Muscle of leg (tissue), 11 donors: ENCODE measurements around the gene NPEPL1. TPM values are rescaled to one million over a fixed set of nuclear protein-coding genes. Genes with fewer than 3 reads are reported as not detected.
"Not testable (repeated sequence)": the region's sequence is repeated elsewhere in the genome, so short reads cannot be mapped to it uniquely, and the experiment has no call there.

Experiments used
- DNase-seq: peaks from one replicate; pipeline ENCODE4 v3.0.0; 2013
- H3K27ac ChIP-seq: one replicate; pipeline ENCODE4 v1.5.1; 2013; ENCODE audit warnings: mild to moderate bottlenecking, low read length, control low read depth
- H3K27me3 ChIP-seq: one replicate; pipeline ENCODE4 v1.6.1; 2013; ENCODE audit warnings: low read length; ENCODE audit not compliant: control insufficient read depth, insufficient read depth
- H3K36me3 ChIP-seq: one replicate; pipeline ENCODE4 v1.6.1; 2013; ENCODE audit warnings: low read length; ENCODE audit not compliant: control insufficient read depth, insufficient read depth
- H3K4me1 ChIP-seq: one replicate; pipeline ENCODE4 v1.6.1; 2013; ENCODE audit warnings: low read length; ENCODE audit not compliant: control insufficient read depth, insufficient read depth
- H3K4me3 ChIP-seq: one replicate; pipeline ENCODE4 v1.5.1; 2013; ENCODE audit warnings: low read length, control low read depth
- H3K9me3 ChIP-seq: replicated peaks from 2 replicates; pipeline ENCODE4 v1.6.1; 2013; ENCODE audit warnings: low read depth, low read length; ENCODE audit not compliant: control insufficient read depth
- WGBS: methylation state at CpG from one replicate; pipeline ENCODE4 v1.1.5; 2013; ENCODE audit warnings: missing lambda C conversion rate; ENCODE audit not compliant: insufficient coverage; 5-methylcytosine and 5-hydroxymethylcytosine counted together
- polyA plus RNA-seq, 8 donors: library from polyadenylated mRNA; unstranded; fragments of 120-200 nt; gene quantifications; one replicate each; pipeline versions ENCODE4 v1.2.1 to v1.2.3, GENCODE V29; 2013; ENCODE audit warnings: inconsistent platforms in 1 of 8, low replicate concordance in 1 of 8; ENCODE audit not compliant: insufficient read length in 8 of 8, insufficient read depth in 1 of 8
- total RNA-seq: library from RNA; stranded (reverse); fragments of 120-200 nt; gene quantifications from one replicate; pipeline ENCODE4 v1.2.4, GENCODE V29; 2013

Gene NPEPL1
- total and polyA plus RNA-seq, 9 donors = 22.3 to 60.5 (median 42.1) TPM

GRCh38 chr20:58755062-58755697 lies 62.6 kb downstream of the NPEPL1 start:
- Histone ChIP-seq H3K27me3 (peaks cover 7% of the 10 kb centered on the region), H3K27ac (peak overlapping the region; percentile 97), H3K36me3 (no peaks in the 10 kb centered on the region), H3K4me1 (peaks cover 17% of the 10 kb centered on the region), H3K4me3 (no peak overlapping the region), H3K9me3 (no peaks in the 10 kb centered on the region)
- no peak for DNase-seq
- 77% methylated on average over 7 of the region's 18 CpGs for WGBS

GRCh38 chr20:58755766-58756449 lies 63.3 kb downstream of the NPEPL1 start:
- Histone ChIP-seq H3K27ac (peak overlapping the region; percentile 97), H3K36me3 (no peaks in the 10 kb centered on the region), H3K4me1 (peaks cover 17% of the 10 kb centered on the region), H3K9me3 (no peaks in the 10 kb centered on the region), H3K27me3 (peaks cover 7% of the 10 kb centered on the region), H3K4me3 (no peak overlapping the region)
- 27% methylated on average over 26 of the region's 28 CpGs for WGBS
- peak; percentile 97 for DNase-seq

GRCh38 chr20:58756450-58756775 lies 63.8 kb downstream of the NPEPL1 start:
- WGBS = no CpG with 5 or more reads among the region's 7 CpGs
- Histone ChIP-seq H3K4me3 (no peak overlapping the region), H3K4me1 (peaks cover 17% of the 10 kb centered on the region), H3K27ac (peak overlapping the region; percentile 97), H3K27me3 (peaks cover 7% of the 10 kb centered on the region), H3K9me3 (no peaks in the 10 kb centered on the region), H3K36me3 (no peaks in the 10 kb centered on the region)
- DNase-seq = peak; percentile 89

DNA sequence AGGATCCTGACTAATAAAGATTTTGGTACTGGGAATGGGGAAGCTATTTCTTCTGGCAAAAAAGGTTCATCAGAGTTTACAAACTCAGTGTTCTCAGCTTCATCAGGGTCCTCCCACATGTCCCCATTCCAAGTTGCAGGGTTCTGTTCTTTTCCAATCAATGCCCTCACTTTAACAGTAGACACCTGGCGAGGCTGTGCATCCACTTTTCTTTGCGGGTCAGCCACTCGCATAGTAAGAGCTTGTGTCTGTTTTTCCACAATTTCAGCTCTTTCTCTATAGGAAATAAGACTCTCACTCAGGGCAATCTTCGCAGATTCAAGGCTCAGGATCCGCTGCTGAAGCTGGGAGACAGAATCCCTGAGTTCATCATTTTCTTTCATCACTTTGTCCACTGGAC lies 65.0 kb downstream of the NPEPL1 start:
- H3K4me1 ChIP-seq = peaks cover 17% of the 10 kb centered on the region
- WGBS = 95% methylated on average over 3 of the region's 5 CpGs
- peaks cover 12% of the 10 kb centered on the region for H3K27me3 ChIP-seq
- H3K36me3 ChIP-seq, H3K4me3 ChIP-seq, H3K9me3 ChIP-seq, H3K27ac ChIP-seq, DNase-seq: not testable (repeated sequence)

DNA sequence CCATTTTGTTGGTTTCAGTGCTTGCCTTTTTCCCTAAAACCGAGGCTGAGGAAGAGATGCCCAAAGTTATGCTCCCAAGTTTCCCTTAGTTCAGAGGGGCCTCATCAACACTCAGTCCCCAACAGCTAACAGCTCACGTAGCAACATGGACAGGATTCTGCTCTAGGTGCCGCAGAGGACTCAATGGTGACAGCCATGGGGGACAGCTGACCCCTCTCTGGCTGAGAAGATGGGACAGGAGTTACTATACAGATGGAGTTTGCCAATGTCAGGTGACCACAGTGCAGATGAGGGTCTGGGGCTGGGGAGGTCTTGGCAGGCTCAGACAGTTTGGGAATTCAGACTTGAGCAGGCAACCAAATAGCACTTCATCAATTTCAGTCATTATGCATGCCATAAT lies 67.3 kb downstream of the NPEPL1 start:
- Histone ChIP-seq H3K36me3 (no peaks in the 10 kb centered on the region), H3K4me3 (no peak overlapping the region), H3K9me3 (peaks cover 7% of the 10 kb centered on the region), H3K27me3 (peaks cover 11% of the 10 kb centered on the region), H3K27ac (no peak overlapping the region), H3K4me1 (peaks cover 16% of the 10 kb centered on the region)
- WGBS = 94% methylated on average over 2 of the region's 3 CpGs
- no peak for DNase-seq

DNA sequence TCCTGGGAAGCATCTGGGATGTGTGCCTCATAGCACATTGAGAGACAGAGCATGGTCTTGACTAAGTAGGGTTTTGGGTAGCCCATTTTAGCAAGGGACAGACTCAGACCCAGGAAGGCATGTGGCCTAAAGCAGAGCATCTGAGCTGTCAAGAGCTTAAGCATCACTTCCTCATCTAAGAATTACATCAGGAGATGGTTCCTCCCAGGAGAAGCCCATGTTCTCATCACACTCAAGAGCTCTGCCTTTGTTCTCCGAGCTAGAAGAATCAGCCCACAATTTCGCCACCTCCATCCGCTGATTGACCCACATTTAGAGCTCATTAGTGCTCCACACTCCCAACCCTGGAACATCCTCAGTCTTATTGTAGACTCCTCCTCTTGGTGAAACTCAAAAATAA lies 68.3 kb downstream of the NPEPL1 start:
- peaks cover 7% of the 10 kb centered on the region for H3K4me1 ChIP-seq
- H3K36me3 ChIP-seq = no peaks in the 10 kb centered on the region
- no peak overlapping the region for H3K4me3 ChIP-seq
- no peak overlapping the region for H3K27ac ChIP-seq
- peaks cover 7% of the 10 kb centered on the region for H3K9me3 ChIP-seq
- H3K27me3 ChIP-seq = peaks cover 7% of the 10 kb centered on the region
- 50% methylated on average over 1 of the region's 3 CpGs for WGBS
- no peak for DNase-seq

DNA sequence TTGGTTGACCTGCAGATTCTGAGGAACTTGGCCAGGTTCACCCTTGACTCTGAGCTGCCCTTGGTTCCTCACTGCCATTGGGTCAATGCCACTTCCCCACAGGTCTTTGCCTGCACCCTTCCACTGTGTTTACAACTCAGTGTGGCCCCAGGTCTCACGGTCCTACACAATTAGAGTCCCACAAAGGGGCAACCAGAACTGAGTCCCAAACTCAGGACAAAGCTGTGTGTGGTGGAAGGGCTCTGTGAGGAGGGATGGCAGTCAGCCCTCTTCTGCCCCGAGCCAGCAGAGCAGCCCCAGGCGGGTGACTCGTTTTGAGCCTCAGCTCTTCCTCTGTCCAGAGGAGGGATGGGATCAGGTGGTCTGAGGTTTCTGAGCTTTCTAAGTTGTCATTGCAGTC lies 69.5 kb downstream of the NPEPL1 start:
- DNase-seq = no peak
- H3K4me3 ChIP-seq = no peak overlapping the region
- 95% methylated on average over 3 of the region's 4 CpGs for WGBS

GRCh38 chr20:58763076-58763475 lies 70.5 kb downstream of the NPEPL1 start:
- no CpG with 5 or more reads among the region's 7 CpGs for WGBS
- H3K4me1 ChIP-seq = no peaks in the 10 kb centered on the region
- H3K27me3 ChIP-seq = peaks cover 7% of the 10 kb centered on the region
- DNase-seq = no peak
- peaks cover 7% of the 10 kb centered on the region for H3K9me3 ChIP-seq
- H3K27ac ChIP-seq = no peak overlapping the region
- H3K4me3 ChIP-seq = no peak overlapping the region
- no peaks in the 10 kb centered on the region for H3K36me3 ChIP-seq

More for the DNA sequence above, 69.5 kb downstream of the NPEPL1 start:
- H3K4me1 ChIP-seq = no peaks in the 10 kb centered on the region
- no peaks in the 10 kb centered on the region for H3K36me3 ChIP-seq
- peaks cover 7% of the 10 kb centered on the region for H3K27me3 ChIP-seq
- H3K27ac ChIP-seq = no peak overlapping the region
- H3K9me3 ChIP-seq = peaks cover 7% of the 10 kb centered on the region

Other genes with a start within 250 kb of the NPEPL1 start
- 2.1 TPM for gene APCDD1L, start 177.4 kb upstream of the NPEPL1 start, total RNA-seq
- gene APCDD1L, start 177.4 kb upstream of the NPEPL1 start, polyA plus RNA-seq = 1 to 10 TPM; 3.4 to 8.8 (median 5.1) TPM
- 30.1 TPM for gene STX16, start 41.5 kb upstream of the NPEPL1 start, total RNA-seq
- gene STX16, start 41.5 kb upstream of the NPEPL1 start, polyA plus RNA-seq = 10 to 100 TPM; 45.1 to 60.8 (median 52.4) TPM
- 2.4 TPM for gene GNAS-AS1, start 158.1 kb downstream of the NPEPL1 start, total RNA-seq
- 1 to 10 TPM; 1.8 to 5.3 (median 2.5) TPM for gene GNAS-AS1, start 158.1 kb downstream of the NPEPL1 start, polyA plus RNA-seq
- 1,389 TPM for gene GNAS, start 159.9 kb downstream of the NPEPL1 start, total RNA-seq
- gene GNAS, start 159.9 kb downstream of the NPEPL1 start, polyA plus RNA-seq = 1,000 to 10,000 TPM; 3,001 to 3,620 (median 3,162) TPM